ENCODE measurements around the gene PNPO. TPM values are rescaled to one million over a fixed set of nuclear protein-coding genes. Genes with fewer than 3 reads are reported as not detected.
A peak's percentile ranks its signal among the peaks of the same experiment; 100 is the strongest.

PNPO gene
- total RNA-seq, 1 experiment from 2014 or later, result 110 TPM

DNA sequence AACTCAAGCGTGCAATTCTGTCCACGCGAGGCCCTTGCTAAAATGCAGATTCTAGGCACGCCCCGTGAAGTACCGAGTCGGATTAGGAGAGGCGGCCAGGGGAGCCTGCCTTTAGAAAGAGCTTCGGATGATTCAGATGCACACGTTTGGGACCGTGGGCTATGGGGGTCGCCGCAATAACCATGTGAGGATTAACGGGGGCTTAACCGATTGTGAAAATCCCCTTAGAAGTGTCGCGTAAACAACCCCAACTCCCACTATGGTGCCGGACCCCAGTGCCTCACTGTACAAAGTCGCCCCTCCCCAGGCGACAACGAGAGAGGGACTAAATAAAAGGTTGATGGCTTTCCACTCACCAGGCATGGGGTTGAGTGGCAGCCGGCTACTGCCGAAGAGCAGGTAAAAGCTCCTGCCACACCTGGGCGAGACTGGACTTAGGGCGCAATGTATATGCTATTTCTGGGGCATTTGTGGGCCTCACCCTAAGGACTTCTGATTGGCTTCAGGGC, 46.0 kb upstream of the PNPO start:
- ChIA-PET CTCF (interaction anchor here (0.6 to 15.7 kb wide), 19 partner anchors 10 to 173 kb away, joined by 3 to 904 read pairs (median 10); partner anchors contain the start of genes CDK5RAP3, LRRC46, MRPL10 and NFE2L1), POLR2A (interaction anchor here (0.6 to 2.9 kb wide), 29 partner anchors 9 to 957 kb away, joined by 3 to 56 read pairs (median 5); partner anchors contain the start of genes CDK5RAP3, KPNB1, LRRC46 and MRPL10)
- H3K27ac Mint-ChIP-seq (ENCODE audit: unreplicated experiment), result peak overlapping the region; percentile 91
- TF ChIP-seq, protein P1, sequence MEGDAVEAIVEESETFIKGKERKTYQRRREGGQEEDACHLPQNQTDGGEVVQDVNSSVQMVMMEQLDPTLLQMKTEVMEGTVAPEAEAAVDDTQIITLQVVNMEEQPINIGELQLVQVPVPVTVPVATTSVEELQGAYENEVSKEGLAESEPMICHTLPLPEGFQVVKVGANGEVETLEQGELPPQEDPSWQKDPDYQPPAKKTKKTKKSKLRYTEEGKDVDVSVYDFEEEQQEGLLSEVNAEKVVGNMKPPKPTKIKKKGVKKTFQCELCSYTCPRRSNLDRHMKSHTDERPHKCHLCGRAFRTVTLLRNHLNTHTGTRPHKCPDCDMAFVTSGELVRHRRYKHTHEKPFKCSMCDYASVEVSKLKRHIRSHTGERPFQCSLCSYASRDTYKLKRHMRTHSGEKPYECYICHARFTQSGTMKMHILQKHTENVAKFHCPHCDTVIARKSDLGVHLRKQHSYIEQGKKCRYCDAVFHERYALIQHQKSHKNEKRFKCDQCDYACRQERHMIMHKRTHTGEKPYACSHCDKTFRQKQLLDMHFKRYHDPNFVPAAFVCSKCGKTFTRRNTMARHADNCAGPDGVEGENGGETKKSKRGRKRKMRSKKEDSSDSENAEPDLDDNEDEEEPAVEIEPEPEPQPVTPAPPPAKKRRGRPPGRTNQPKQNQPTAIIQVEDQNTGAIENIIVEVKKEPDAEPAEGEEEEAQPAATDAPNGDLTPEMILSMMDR (IDR thresholded peaks at IDR 0.05; ENCODE audit: insufficient read depth in 1 of 2, low read depth in 1 of 2, low read length in 1 of 2, severe bottlenecking in 1 of 2, unreplicated experiment in 1 of 2), result no peak
- Histone ChIP-seq H3K4me3 (ENCODE audit: low read depth, low read length) (peak overlapping the region; percentile 60), H3K4me1 (peaks cover 10% of the 10 kb centered on the region), H3K9me3 (no peaks in the 10 kb centered on the region), H3K27me3 (replicated peaks; ENCODE audit: control insufficient read depth, insufficient read depth, low read length) (no peaks in the 10 kb centered on the region), H3K36me3 (ENCODE audit: control insufficient read depth, insufficient read depth, low read length) (0 out of 2 replicates have a peak, but pooled peaks cover 4% of the 10 kb centered on the region)
- peaks cover 23% of the 10 kb centered on the region for H3K4me1 Mint-ChIP-seq (ENCODE audit: low read depth, unreplicated experiment)
- peak overlapping the region; percentile 75 for H3K4me3 Mint-ChIP-seq (ENCODE audit: unreplicated experiment)
- DNase-seq, result no peak
- TSS peak; percentile 79 for BruUV-seq (replicated peaks)
- no peaks in the 10 kb centered on the region for H3K9me3 Mint-ChIP-seq (ENCODE audit: unreplicated experiment)
- intact Hi-C loops (cut with micrococcal nuclease; ENCODE audit: unreplicated experiment), result loop anchor here (1.0 kb wide), 6 partner anchors 46 to 123 kb away; partner anchors contain the start of genes PNPO and SCRN2
- H3K27me3 Mint-ChIP-seq (ENCODE audit: insufficient read depth, unreplicated experiment), result peaks cover 2% of the 10 kb centered on the region
- H3K36me3 Mint-ChIP-seq (ENCODE audit: insufficient read depth, unreplicated experiment), result peaks cover 20% of the 10 kb centered on the region

- Mint-ChIP-seq H3K27me3 (ENCODE audit: insufficient read depth, unreplicated experiment) (peaks cover 2% of the 10 kb centered on the region), H3K4me3 (ENCODE audit: unreplicated experiment) (peak within 1 kb of the TSS; percentile 75), H3K9me3 (ENCODE audit: unreplicated experiment) (no peaks in the 10 kb centered on the region), H3K27ac (ENCODE audit: unreplicated experiment) (peak within 1 kb of the TSS; percentile 91), H3K4me1 (ENCODE audit: low read depth, unreplicated experiment) (peaks cover 23% of the 10 kb centered on the region), H3K36me3 (ENCODE audit: insufficient read depth, unreplicated experiment) (peaks cover 20% of the 10 kb centered on the region)
- Histone ChIP-seq H3K9me3 (no peaks in the 10 kb centered on the region), H3K4me3 (ENCODE audit: low read depth, low read length) (peak within 1 kb of the TSS; percentile 60), H3K4me1 (peaks cover 10% of the 10 kb centered on the region), H3K27me3 (replicated peaks; ENCODE audit: control insufficient read depth, insufficient read depth, low read length) (no peaks in the 10 kb centered on the region), H3K36me3 (ENCODE audit: control insufficient read depth, insufficient read depth, low read length) (0 out of 2 replicates have a peak, but pooled peaks cover 4% of the 10 kb centered on the region)
- TF ChIP-seq, protein P1 (IDR thresholded peaks at IDR 0.05; ENCODE audit: insufficient read depth in 1 of 2, low read depth in 1 of 2, low read length in 1 of 2, severe bottlenecking in 1 of 2, unreplicated experiment in 1 of 2), result peak; percentile 22 to 39
- peak; percentile 100 for DNase-seq
- POLR2A ChIA-PET, result interaction anchor here (0.5 to 2.9 kb wide), 30 partner anchors 10 to 956 kb away, joined by 3 to 56 read pairs (median 5); partner anchors contain the start of genes CDK5RAP3, KPNB1, LRRC46 and MRPL10
- intact Hi-C loops (cut with micrococcal nuclease; ENCODE audit: unreplicated experiment), result loop anchor here (1.0 kb wide), 6 partner anchors 45 to 122 kb away; partner anchors contain the start of genes PNPO and SCRN2
- CTCF ChIA-PET, result interaction anchor here (0.7 to 15.7 kb wide), 22 partner anchors 11 to 172 kb away, joined by 3 to 904 read pairs (median 4); partner anchors contain the start of genes CDK5RAP3, LRRC46, MRPL10 and NFE2L1
- no TSS peak for BruUV-seq (replicated peaks)
Observed at GRCh38 chr17:47895856-47896671, 45.3 kb upstream of the PNPO start, which contains the start of gene SP2. TSS of gene SP2 (plus strand) at chr17:47896236. CDS start at chr17:47896287, 51 bp downstream.

All from Caco-2 (cell line).